Adipose tissue (tissue), 3 donors: Measurements from ENCODE around the gene ITK. TPM values are rescaled to one million over a fixed set of nuclear protein-coding genes. Genes with fewer than 3 reads are reported as not detected.

Experiments
- H3K27ac ChIP-seq: one replicate; pipeline ENCODE4 v1.5.1; 2013; ENCODE audit warnings: low read depth, low read length
- WGBS, 3 donors: extraction: QIAGEN DNeasy Blood & Tissue Kit; methylation state at CpG; one replicate each; pipeline ENCODE4 v1.1.7; 2013; 5-methylcytosine and 5-hydroxymethylcytosine counted together
- polyA plus RNA-seq, 3 donors: library from polyadenylated mRNA; stranded (reverse); fragments of 200-250 nt; gene quantifications; one replicate each; pipeline ENCODE4 v1.2.3, GENCODE V29; 2013
- donor health status: healthy with polysubstance abuse.
- donor health status: Bipolar disorder and iron deficiency.
- donor health status: healthy.

Gene ITK
- polyA plus RNA-seq, 3 donors: 0.22 to 1.4 (median 0.90) TPM

DNA sequence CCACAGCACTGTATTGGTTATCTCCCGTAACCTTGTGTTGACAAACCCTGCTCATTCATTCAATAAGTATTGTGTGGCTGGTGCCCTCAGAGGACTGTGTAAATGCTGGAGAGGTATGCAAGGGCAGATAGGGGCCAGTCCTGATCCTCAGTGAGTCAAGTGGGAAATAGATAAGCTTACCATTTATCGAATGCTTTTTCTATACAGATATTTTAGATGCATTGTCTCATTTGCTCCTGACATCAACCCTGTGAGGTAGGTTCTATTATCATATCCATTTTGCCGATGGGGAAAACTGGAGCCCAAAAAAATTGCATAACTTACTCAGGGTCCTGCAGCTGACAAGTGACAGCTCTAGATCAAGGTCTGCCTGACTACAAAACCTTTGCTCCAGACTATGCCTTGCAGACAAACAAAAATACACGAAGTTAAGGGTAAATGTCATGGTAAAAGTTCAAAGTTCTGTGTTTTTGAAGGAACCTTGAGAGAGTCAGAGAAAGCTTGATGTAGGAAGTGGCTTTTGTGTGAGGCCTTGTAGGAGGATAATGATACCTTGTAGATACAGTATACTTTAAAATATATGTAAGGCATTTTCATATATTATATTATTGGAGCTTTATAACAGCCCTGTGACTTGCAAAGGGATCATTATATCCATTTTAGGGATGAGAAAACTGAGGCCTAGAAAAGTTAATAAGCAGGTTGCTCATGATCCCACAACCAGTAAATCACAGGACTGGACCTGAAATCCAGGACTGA, 107.9 kb downstream of the ITK start:
- H3K27ac ChIP-seq: no peak overlapping the region
- 65 to 83% (median 81%) methylated on average over 4 of the region's 4 CpGs for WGBS, 3 donors

DNA sequence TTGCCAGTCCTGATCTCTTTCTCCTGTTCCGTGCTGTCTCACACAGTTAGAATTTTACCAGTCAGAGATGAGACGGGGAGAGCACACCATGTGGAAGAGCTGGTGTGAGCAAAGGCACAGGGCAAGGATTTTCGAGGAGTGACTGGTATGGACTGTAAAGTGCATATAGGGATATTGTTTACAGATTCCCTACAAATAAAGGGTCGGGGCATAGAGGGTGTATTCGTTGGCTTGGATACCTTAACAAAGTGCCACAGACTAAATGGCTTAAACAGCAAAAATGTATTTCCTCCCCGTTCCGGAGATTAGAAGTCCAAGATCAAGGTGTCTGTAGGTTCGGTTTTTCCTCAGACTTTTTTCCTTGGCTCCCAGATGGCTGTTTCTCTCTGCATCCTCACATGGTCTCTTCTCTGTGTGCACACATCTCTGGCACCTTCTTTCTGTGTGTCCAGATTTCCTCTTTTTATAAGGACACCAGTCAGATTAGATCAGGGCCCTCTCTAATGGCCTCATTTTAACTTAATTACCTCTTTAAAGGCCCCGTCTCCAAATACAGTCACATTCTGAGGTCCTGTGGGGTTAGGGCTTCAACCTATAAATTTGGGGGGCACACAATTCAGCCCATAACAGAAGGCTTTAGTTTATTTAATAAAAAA, 108.7 kb downstream of the ITK start:
- no peak overlapping the region for H3K27ac ChIP-seq
- WGBS, 3 donors: 84 to 91% (median 89%) methylated on average over 9 of the region's 9 CpGs

DNA sequence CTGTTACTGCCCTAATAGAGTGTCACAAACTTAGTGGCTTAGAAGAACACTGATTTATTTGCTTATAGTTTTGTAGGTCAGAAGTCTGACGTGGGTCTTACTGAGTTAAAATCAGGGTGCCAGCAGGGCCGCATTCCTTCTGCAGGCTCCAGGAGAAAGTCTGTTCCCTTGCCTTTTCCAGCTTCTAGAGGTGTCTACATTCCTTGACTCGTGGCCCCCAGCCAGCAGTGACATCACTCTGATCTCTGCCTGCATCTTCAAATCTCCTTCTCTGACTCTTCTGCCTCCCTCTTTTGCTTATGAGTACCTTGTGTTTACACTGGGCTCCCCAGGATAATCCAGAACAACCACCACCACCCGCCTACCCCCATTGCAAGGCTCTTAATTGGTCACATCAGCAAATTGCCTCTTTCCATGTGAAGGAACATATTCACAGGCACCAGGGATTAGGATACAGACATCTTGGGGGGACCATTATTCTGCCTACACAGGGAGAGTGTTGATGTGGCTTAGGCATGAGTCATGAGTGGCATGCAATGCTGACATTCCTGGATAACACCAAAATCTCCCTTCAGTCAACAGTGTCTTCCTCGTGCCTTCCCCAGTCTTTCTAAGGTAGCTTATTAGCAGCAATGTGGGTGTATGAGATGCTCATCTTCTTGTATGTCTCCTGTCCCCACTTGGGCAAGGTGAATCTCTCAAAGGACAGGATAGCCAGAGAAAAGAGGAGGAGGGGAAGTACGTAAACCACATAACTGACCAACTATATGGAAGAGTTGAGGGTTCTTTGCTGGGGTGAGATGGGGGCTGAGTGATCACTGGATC, 109.7 kb downstream of the ITK start:
- WGBS, 3 donors: 82 to 90% (median 85%) methylated on average over 6 of the region's 6 CpGs
- no peak overlapping the region for H3K27ac ChIP-seq

DNA sequence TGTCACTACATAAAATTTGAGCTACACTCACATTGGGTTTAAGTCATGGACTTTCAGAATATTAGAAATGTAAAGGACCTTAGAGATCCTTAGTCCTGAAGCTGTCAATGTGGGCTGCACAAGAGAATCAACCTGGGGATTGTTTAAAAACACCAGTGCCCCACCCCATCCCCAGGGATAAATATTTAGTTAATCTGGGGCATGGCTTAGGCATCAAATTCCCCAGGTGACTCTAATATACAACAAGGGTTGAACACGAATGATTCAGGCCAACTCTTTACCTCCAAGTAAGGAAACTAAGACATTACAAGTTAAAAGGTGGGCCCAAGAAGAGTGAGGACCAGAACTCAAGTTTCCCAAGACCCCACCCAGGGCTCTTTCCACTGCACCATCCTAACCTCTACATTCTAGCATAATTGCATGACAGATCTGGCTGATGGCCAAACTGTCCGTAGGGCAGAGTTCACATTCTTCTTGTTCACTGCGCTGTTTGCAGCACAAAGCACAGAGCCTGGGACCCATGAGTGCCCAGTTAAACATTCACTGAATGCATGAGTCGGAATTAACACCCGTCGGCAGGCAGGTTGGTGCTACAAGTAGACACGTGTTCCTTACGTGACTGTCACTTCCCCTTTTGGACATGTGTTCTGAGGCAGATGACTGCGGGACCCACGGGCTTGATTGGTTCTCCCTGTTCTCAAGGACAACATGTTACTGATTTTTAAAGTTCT, 110.5 kb downstream of the ITK start:
- WGBS, 3 donors: 18 to 62% (median 60%) methylated on average over 10 of the region's 10 CpGs
- no peak overlapping the region for H3K27ac ChIP-seq

DNA sequence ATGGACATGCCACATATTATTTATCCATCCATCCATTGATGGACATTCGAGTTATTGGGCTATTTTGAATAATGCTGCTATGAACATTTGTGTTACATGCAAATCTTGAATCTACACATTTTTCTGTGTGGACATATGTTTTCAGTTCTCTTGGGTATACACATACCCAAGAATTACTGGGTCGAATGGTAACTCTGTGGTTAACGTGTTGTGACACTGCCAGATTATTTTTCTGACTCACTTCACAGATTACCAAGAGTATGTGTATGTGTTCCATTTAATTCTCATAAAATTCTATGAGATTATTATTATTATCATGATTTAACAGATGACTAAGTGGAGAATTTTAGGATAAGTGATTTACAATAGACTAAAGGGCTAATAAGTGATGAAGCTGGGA, 112.0 kb downstream of the ITK start:
- H3K27ac ChIP-seq: no peak overlapping the region
- 88 to 95% (median 90%) methylated on average over 3 of the region's 3 CpGs for WGBS, 3 donors

DNA sequence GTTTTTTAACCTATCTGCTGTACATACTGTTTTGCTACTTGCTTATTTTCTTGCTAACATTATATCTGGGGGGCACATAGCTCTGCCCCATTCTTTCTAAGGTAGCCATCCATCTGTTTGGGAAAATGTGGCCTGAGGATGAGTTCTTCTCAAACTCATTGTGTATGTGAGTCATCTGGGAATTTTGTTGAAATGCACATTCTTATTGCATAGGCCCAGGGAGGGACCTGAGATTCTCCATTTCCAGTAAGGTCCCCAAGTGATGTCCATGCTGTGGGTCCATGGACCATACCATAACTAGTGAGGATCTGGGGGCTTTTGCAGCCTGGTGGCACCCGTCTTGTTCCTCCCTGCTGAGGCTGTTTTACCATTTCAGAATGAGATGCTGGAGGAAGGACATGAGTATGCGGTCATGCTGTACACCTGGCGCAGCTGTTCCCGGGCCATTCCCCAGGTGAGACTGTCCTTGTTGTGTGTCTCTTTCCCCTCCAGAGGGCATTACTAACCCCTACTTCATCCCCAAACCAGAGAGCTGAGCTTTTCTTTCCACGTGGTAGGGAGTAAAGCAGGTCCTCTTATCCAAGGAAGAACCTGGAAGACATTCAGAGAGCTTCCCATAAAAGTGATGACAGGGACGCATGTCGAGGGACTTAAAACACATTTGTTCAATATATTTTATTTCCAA, 113.9 kb downstream of the ITK start:
- whole genome bisulfite sequencing, 3 donors: 83 to 89% (median 83%) methylated on average over 7 of the region's 7 CpGs
- H3K27ac ChIP-seq: no peak overlapping the region

DNA sequence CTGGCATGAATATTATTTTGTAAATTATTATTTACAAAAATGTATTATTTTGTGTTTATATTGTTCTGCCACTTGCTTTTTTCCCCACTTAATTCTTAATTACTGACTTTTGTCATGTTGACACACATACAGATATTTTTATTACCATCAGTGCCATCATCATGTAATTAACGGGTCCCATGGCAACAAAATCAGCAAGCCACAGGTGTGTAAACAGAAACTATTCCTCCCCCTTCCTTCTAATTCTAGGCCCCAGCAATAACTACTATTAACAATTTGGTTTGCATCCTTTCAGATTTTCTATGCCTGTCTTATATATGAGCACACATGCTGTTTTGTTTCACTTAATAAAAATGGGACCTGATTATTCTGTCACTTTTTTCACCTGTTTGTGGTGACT, 114.6 kb downstream of the ITK start:
- H3K27ac ChIP-seq: no peak overlapping the region
- WGBS, 3 donors: 41 to 84% (median 81%) methylated on average over 1 of the region's 1 CpG

DNA sequence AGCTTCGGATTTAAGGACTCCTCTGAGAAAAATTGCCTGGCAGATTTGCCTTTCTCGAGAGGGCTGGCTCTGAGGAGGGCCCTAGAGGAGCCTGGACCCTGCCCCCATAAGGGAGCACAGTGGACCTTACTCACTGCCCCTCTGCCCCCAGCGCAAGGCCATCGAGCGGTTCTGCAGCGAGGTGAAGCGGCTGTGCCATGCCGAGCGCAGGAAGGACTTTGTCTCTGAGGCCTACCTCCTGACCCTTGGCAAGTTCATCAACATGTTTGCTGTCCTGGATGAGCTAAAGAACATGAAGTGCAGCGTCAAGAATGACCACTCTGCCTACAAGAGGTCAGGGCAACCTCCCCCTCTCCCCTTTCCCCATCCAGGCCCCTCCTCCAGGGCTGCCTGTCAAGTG, 119.9 kb downstream of the ITK start:
- 88 to 93% (median 93%) methylated on average over 10 of the region's 10 CpGs for WGBS, 3 donors
- H3K27ac ChIP-seq: no peak overlapping the region

DNA sequence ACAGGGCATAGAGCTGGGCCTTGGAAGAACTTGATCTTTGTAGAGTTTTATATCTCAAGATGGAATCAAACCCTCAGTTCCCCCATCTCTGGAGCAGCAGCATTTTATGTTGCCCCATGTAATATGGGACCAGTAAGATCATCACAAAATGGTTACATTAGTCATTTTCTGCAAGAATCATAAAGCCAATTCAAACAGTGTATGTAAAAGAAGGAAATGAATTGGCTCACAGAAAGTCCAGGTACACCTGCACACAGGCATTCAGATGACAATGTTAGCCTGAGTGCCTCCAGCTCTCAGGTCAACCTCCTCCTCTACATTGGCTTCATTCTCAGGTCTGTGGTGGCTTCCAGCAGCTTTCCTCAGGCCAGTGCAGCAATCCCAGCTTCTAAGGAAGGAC, 120.4 kb downstream of the ITK start:
- no peak overlapping the region for H3K27ac ChIP-seq

DNA sequence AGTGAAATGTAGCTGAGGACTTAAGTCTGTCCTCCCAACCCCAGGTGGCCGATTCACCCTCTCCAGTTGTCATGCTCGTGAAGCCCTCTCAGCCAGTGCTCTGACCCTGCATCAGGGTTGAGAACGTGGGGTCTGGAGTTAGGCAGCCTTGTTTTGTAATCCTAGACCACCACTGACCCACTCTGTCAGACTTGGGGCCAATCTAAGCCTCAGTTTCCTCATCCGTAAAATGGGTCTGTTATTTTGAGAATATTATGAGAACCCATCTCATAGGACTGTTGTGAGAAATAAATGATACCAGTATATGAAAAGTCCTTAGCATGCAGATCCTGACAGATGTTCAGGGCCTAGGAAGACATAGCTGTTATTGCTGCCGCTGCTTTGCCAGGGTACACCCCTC, 122.4 kb downstream of the ITK start:
- WGBS, 3 donors: 92 to 95% (median 93%) methylated on average over 5 of the region's 5 CpGs
- no peak overlapping the region for H3K27ac ChIP-seq

DNA sequence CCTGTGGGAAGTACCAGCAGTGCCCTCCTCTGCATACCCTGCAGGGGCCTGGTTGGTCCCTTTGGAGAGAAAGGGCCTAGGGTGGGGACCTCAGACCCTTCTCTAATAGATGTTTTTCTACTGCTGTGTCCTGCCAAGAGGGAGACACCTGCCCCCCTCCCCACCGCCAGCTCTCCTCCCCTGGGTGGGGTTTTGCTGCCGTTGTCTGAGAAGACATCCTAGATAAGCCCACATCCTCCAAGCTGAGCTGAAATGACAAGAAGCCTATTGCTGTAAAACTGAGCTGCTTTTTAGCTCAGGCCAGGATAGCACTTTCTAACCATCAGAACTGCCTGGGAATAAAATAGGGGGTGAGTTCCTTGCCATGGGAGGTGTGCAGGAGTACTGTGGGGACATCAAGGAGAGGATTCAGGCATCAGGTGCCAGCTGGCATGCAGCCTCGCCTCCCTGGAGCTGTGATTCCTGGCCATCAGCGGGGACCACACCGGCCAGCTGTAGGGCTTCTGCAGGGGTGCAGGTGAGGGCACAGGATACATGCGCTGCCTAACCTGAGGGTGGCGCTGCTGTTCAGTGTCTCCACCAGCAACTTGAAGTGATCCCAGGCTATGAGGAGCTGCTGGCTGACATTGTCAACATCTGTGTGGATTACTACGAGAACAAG, 123.2 kb downstream of the ITK start:
- 72 to 74% (median 72%) methylated on average over 8 of the region's 8 CpGs for WGBS, 3 donors

More for the DNA sequence above, 123.2 kb downstream of the ITK start:
- no peak overlapping the region for H3K27ac ChIP-seq

Other genes starting within 250 kb of the ITK start
- under 1 TPM in 2 of 3 donors, not detected in 1; 0.72 to 1.00 TPM for gene TIMD4, start 217.6 kb upstream of the ITK start, polyA plus RNA-seq
- not detected for gene HAVCR1, start 121.7 kb upstream of the ITK start, polyA plus RNA-seq
- gene HAVCR2, start 71.8 kb upstream of the ITK start, polyA plus RNA-seq: 1 to 10 TPM; 1.2 to 7.5 (median 6.6) TPM
- gene MED7, start 38.0 kb upstream of the ITK start, polyA plus RNA-seq: 1 to 10 TPM; 4.1 to 9.6 (median 7.6) TPM
- not detected for gene GARIN3, start 14.6 kb upstream of the ITK start, polyA plus RNA-seq
- gene CYFIP2, start 85.3 kb downstream of the ITK start, polyA plus RNA-seq: 1 to 10 TPM; 4.4 to 6.8 (median 6.2) TPM